Esophagus squamous epithelium (tissue), 4 donors: ENCODE results near the gene RCC1.

Source experiments
- POLR2A ChIP-seq, 4 donors: fragments of 450-650 bp; IDR thresholded peaks; one replicate each; pipeline ENCODE4 v1.6.1; 2017; ENCODE audit warnings: antibody characterized with exemption in 4 of 4, mild to moderate bottlenecking in 4 of 4, moderate library complexity in 3 of 4
- TF ChIP-seq, protein P1 (sequence below), 6 experiments: fragments of 450-650 bp in 4 of 6; fragments of 200-600 bp in 2 of 6; sonication (generic) in 2 of 6; IDR thresholded peaks; one replicate each; pipeline ENCODE4 v1.5.1; 2016 to 2019; ENCODE audit warnings: antibody characterized with exemption in 6 of 6, mild to moderate bottlenecking in 4 of 6, moderate library complexity in 4 of 6

- TF ChIP-seq, protein P1, sequence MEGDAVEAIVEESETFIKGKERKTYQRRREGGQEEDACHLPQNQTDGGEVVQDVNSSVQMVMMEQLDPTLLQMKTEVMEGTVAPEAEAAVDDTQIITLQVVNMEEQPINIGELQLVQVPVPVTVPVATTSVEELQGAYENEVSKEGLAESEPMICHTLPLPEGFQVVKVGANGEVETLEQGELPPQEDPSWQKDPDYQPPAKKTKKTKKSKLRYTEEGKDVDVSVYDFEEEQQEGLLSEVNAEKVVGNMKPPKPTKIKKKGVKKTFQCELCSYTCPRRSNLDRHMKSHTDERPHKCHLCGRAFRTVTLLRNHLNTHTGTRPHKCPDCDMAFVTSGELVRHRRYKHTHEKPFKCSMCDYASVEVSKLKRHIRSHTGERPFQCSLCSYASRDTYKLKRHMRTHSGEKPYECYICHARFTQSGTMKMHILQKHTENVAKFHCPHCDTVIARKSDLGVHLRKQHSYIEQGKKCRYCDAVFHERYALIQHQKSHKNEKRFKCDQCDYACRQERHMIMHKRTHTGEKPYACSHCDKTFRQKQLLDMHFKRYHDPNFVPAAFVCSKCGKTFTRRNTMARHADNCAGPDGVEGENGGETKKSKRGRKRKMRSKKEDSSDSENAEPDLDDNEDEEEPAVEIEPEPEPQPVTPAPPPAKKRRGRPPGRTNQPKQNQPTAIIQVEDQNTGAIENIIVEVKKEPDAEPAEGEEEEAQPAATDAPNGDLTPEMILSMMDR (IDR thresholded peaks at IDR 0.05) = no peak
- TF ChIP-seq POLR2A (IDR thresholded peaks at IDR 0.05) = no peak
Observed at GRCh38 chr1:28551381-28551780, 45.5 kb downstream of the RCC1 start.
